Esophagus squamous epithelium (tissue), 5 donors: Measurements from ENCODE around the gene TJAP1. TPM values are rescaled to one million over a fixed set of nuclear protein-coding genes. Genes with fewer than 3 reads are reported as not detected.

ENCODE experiments used
- DNase-seq: peaks from one replicate; lab custom pipeline; 2025; lab: John Stamatoyannopoulos, UW
- H3K27ac ChIP-seq, 4 donors: fragments of 200-600 bp; sonication (generic); one replicate each; pipeline ENCODE4 v1.5.1; 2016 to 2019; ENCODE audit warnings: mild to moderate bottlenecking in 1 of 4
- H3K27me3 ChIP-seq, 4 donors: fragments of 200-600 bp; sonication (generic); 1 replicate in 3 of 4; 2 replicates in 1 of 4; pipeline versions ENCODE4 v1.5.1 to v1.6.0; 2017 to 2021; ENCODE audit warnings: antibody characterized with exemption in 1 of 4
- H3K36me3 ChIP-seq, 3 donors: fragments of 200-600 bp; sonication (generic); one replicate each; pipeline ENCODE4 v1.5.1; 2016 to 2019
- H3K4me1 ChIP-seq, 3 donors: fragments of 200-600 bp; sonication (generic); one replicate each; pipeline ENCODE4 v1.5.1; 2017 to 2019
- H3K4me3 ChIP-seq, 4 donors: fragments of 200-600 bp; sonication (generic); 1 replicate in 3 of 4; 2 replicates in 1 of 4; pipeline ENCODE4 v1.5.1; 2016 to 2019; ENCODE audit warnings: mild to moderate bottlenecking in 2 of 4, moderate library complexity in 1 of 4
- H3K9me3 ChIP-seq, 3 donors: fragments of 200-600 bp; sonication (generic); one replicate each; pipeline ENCODE4 v1.5.1; 2016 to 2019
- POLR2A ChIP-seq, 4 donors: fragments of 450-650 bp; IDR thresholded peaks; one replicate each; pipeline ENCODE4 v1.6.1; 2017; ENCODE audit warnings: antibody characterized with exemption in 4 of 4, mild to moderate bottlenecking in 4 of 4, moderate library complexity in 3 of 4
- WGBS, 2 donors: methylation state at CpG; one replicate each; pipeline ENCODE4 v1.1.5; 2018; 5-methylcytosine and 5-hydroxymethylcytosine counted together
- intact Hi-C: fragments of 100-400 bp; cut with DNase I; formaldehyde crosslinking; loops from one replicate; pipeline ENCODE4 v1.15.0; 2022
- total RNA-seq, 4 donors: library from RNA; depleted of rRNA; stranded (reverse); fragments of >200 nt; gene quantifications; one replicate each; pipeline ENCODE4 v1.1.0, GENCODE V29; 2016
- TF ChIP-seq, protein P1 (sequence below), 6 experiments: fragments of 450-650 bp in 4 of 6; fragments of 200-600 bp in 2 of 6; sonication (generic) in 2 of 6; IDR thresholded peaks; one replicate each; pipeline ENCODE4 v1.5.1; 2016 to 2019; ENCODE audit warnings: antibody characterized with exemption in 6 of 6, mild to moderate bottlenecking in 4 of 6, moderate library complexity in 4 of 6
- donor health status: DM: yes; HTN: yes; CAD: no.

The TJAP1 gene, protein sequence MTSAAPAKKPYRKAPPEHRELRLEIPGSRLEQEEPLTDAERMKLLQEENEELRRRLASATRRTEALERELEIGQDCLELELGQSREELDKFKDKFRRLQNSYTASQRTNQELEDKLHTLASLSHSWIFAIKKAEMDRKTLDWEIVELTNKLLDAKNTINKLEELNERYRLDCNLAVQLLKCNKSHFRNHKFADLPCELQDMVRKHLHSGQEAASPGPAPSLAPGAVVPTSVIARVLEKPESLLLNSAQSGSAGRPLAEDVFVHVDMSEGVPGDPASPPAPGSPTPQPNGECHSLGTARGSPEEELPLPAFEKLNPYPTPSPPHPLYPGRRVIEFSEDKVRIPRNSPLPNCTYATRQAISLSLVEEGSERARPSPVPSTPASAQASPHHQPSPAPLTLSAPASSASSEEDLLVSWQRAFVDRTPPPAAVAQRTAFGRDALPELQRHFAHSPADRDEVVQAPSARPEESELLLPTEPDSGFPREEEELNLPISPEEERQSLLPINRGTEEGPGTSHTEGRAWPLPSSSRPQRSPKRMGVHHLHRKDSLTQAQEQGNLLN
- total RNA-seq = 10 to 100 TPM in 3 of 4 donors, 1 to 10 TPM in 1; 9.5 to 20.2 (median 10.9) TPM

GRCh38 chr6:43477235-43478007, at the start of gene TJAP1:
Gene TJAP1 (plus strand): TSS chr6:43477570. CDS start chr6:43499002, 21,432 bp downstream.
- Histone ChIP-seq H3K27ac (peak within 1 kb of the TSS; percentile 80 to 93 (median 88)), H3K4me3 (peak within 1 kb of the TSS; percentile 71 to 86 (median 76)), H3K27me3 (peaks cover 0 to 19% (median 0%) of the 10 kb centered on the region in 4 donors), H3K9me3 (no peaks in the 10 kb centered on the region), H3K36me3 (no peaks in the 10 kb centered on the region), H3K4me1 (peaks cover 0 to 56% (median 20%) of the 10 kb centered on the region in 3 donors)
- intact Hi-C loops = no loop called here
- 1% methylated on average over 16 to 20 of the region's 34 CpGs for WGBS, 2 donors
- DNase-seq = peak; percentile 51
- peak in 3 of 4 donors; percentile 22 to 65 (median 42) for TF ChIP-seq POLR2A (IDR thresholded peaks at IDR 0.05)
- TF ChIP-seq, protein P1, sequence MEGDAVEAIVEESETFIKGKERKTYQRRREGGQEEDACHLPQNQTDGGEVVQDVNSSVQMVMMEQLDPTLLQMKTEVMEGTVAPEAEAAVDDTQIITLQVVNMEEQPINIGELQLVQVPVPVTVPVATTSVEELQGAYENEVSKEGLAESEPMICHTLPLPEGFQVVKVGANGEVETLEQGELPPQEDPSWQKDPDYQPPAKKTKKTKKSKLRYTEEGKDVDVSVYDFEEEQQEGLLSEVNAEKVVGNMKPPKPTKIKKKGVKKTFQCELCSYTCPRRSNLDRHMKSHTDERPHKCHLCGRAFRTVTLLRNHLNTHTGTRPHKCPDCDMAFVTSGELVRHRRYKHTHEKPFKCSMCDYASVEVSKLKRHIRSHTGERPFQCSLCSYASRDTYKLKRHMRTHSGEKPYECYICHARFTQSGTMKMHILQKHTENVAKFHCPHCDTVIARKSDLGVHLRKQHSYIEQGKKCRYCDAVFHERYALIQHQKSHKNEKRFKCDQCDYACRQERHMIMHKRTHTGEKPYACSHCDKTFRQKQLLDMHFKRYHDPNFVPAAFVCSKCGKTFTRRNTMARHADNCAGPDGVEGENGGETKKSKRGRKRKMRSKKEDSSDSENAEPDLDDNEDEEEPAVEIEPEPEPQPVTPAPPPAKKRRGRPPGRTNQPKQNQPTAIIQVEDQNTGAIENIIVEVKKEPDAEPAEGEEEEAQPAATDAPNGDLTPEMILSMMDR (IDR thresholded peaks at IDR 0.05) = no peak

GRCh38 chr6:43428112-43428570, 49.2 kb upstream of the TJAP1 start:
- WGBS, 2 donors = 4 to 15% methylated on average over 6 to 9 of the region's 12 CpGs
- Histone ChIP-seq H3K4me1 (peaks cover 10 to 46% (median 15%) of the 10 kb centered on the region in 3 donors), H3K36me3 (peaks cover 5 to 15% (median 6%) of the 10 kb centered on the region in 3 donors), H3K27me3 (no peaks in the 10 kb centered on the region), H3K9me3 (no peaks in the 10 kb centered on the region), H3K4me3 (peak overlapping the region; percentile 62 to 97 (median 76)), H3K27ac (peak overlapping the region; percentile 84 to 96 (median 92))
- intact Hi-C loops = no loop called here
- TF ChIP-seq POLR2A (IDR thresholded peaks at IDR 0.05) = no peak
- TF ChIP-seq, protein P1 (IDR thresholded peaks at IDR 0.05) = no peak
- DNase-seq = no peak

- H3K27ac ChIP-seq = peak overlapping the region; percentile 84 to 96 (median 92)
- WGBS, 2 donors = 36 to 69% methylated on average over 3 of the region's 3 CpGs
- intact Hi-C loops = no loop called here
- peak overlapping the region; percentile 62 to 97 (median 76) for H3K4me3 ChIP-seq
- peaks cover 10 to 53% (median 15%) of the 10 kb centered on the region in 3 donors for H3K4me1 ChIP-seq
- H3K36me3 ChIP-seq = peaks cover 5 to 16% (median 6%) of the 10 kb centered on the region in 3 donors
- H3K27me3 ChIP-seq = no peaks in the 10 kb centered on the region
- TF ChIP-seq POLR2A (IDR thresholded peaks at IDR 0.05) = no peak
- H3K9me3 ChIP-seq = no peaks in the 10 kb centered on the region
- DNase-seq = no peak
These were observed 48.5 kb upstream of the TJAP1 start for GRCh38 chr6:43428874-43429273.

- TF ChIP-seq, protein P1 (IDR thresholded peaks at IDR 0.05) = no peak
- Histone ChIP-seq H3K27me3 (no peaks in the 10 kb centered on the region), H3K36me3 (peaks cover 5 to 21% (median 6%) of the 10 kb centered on the region in 3 donors), H3K27ac (no peak overlapping the region), H3K4me3 (no peak overlapping the region), H3K4me1 (peaks cover 28 to 80% (median 48%) of the 10 kb centered on the region in 3 donors), H3K9me3 (no peaks in the 10 kb centered on the region)
- intact Hi-C loops = no loop called here
- WGBS, 2 donors = 91 to 98% methylated on average over 6 to 8 of the region's 19 CpGs
- no peak for DNase-seq
These were observed 45.1 kb upstream of the TJAP1 start for GRCh38 chr6:43432009-43432945.
